HG03108 (cell line): ENCODE measurements around the gene BMP10.
A peak's percentile ranks its signal among the peaks of the same experiment; 100 is the strongest.

ENCODE experiments used
- ATAC-seq: cut with Tn5 transposase; IDR thresholded peaks from one replicate; pipeline ENCODE4 v1.9.1; 2021; ENCODE audit warnings: moderate library complexity; ENCODE audit not compliant: unreplicated experiment

The BMP10 gene, protein sequence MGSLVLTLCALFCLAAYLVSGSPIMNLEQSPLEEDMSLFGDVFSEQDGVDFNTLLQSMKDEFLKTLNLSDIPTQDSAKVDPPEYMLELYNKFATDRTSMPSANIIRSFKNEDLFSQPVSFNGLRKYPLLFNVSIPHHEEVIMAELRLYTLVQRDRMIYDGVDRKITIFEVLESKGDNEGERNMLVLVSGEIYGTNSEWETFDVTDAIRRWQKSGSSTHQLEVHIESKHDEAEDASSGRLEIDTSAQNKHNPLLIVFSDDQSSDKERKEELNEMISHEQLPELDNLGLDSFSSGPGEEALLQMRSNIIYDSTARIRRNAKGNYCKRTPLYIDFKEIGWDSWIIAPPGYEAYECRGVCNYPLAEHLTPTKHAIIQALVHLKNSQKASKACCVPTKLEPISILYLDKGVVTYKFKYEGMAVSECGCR

DNA sequence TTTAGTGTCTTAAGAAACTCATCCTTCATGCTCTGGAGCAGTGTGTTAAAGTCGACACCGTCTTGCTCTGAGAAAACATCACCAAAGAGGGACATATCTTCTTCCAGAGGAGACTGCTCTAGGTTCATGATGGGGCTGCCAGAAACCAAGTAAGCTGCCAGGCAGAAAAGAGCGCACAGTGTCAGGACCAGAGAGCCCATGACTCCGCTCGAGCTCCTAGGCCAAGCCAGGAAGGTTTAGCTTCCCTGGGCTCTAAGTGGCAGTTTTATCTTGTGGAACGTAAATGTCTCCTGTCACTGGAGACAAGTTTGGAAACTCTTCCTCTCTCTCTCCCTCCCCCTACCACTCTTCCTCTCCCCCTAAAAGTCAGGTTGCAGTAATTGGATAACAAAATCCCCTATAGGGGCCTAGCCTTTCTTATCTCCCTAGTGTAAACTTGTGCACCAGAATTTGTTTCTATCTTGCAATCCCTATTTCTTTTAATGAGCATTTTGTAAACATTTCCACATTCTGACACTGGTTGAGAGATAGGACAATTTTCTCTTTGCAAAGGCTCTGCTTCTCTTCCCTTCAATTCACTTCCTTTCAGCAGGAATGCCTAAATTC is at the start of gene BMP10:
Gene BMP10, minus strand, starts transcription at position 239 of the 606 bp plus-strand sequence. Its CDS starts 39 bp downstream, at position 200.
- no peak for ATAC-seq

DNA sequence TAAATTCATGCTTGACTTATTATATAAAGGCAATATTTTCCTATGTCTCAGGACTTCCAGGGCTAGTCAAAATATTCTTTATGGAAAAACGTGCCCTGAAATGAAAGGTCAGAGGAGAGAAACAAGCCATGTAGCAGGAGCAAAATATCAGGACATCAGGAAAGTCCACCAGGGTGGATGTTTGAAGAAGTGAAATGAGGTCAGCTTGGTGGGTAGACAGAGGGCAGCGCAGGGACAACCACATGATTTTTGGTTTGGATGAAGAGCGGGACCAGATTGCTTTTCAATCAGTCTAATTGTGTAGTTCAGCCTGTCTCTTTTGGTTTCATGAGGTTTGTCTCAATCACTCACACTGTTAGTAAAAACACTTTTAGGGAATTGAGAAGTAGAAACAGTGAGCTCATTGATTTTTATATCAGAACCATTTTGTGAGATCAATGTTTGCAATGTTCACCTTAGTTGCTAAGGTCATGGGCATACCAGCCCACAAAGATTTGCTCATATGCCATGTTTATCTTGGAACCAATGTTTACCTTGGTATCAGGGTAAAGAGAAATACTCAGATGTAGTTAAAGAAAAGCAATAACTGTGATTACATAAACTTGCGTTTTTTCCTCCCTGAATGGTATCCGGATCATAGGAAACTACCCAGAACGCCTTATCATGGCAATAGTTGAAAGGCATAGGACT is 49.4 kb upstream of the BMP10 start:
- no peak for ATAC-seq

DNA sequence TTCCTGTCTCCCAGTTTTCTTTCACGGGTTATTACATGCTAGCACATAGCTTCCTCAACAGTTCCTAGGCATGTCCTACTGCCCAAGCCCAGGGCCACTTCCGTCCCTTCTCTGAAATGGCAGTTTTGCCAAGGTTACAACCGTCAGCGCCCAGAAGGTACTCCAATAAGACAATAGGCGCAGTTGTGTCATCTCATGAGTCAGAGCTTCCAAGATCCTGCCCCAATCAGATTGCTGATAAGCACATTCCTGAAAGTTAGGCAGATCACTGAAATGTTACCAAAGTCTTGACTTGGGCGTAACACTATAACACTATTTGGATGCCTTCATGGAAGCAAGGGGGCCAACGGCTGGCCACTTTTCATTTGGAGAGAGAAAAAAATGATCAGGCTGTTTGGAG is 47.3 kb upstream of the BMP10 start:
- no peak for ATAC-seq

DNA sequence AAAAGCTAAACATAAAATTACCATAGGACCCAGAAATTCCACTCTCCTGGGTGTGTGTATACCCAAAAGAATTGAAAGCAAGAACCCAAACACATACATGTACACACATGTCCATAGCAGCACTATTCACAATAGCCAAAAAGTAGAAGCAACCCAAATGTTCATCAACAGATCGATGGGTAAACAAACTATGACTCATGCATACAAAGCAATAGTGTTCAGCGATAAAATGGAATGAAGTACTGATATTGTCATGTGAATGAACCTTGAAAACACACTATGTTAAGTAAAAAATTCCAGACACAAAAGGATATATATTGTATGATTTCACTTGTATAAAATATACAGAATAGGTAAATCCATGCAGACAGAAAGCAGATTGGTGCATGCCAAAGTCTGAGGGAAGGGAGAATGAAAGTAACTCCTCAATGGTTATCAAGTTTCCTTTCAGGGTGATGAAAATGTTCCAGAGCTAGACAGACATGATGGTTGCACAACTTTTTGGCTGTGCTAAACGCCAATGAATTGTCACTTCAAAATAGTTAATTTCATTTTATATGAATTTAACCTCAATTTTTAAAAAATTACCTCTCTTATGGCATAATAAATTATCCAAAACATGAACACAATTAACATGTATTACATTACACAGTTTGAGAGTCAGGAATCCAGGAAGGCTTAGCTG is 46.0 kb upstream of the BMP10 start:
- no peak for ATAC-seq

DNA sequence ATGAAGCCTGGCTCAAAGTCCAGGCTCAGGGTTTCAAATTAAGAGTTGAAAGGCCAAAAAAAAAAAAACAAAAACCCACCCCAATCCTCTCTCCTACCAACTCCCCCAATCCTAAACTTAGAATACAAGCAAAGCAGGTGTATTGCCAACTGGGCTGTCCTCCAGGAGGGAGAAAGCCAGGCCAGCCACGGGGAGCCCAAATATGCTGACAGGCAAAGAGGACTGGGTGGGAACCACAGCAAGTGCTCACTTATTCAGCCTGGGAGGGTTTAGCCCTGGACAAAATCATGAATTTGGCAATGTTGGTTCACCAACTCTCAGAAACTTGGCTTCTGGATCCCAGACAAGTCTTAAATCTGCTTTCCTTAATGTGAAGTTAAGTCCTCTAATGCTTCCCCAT is 45.0 kb upstream of the BMP10 start:
- ATAC-seq = no peak

DNA sequence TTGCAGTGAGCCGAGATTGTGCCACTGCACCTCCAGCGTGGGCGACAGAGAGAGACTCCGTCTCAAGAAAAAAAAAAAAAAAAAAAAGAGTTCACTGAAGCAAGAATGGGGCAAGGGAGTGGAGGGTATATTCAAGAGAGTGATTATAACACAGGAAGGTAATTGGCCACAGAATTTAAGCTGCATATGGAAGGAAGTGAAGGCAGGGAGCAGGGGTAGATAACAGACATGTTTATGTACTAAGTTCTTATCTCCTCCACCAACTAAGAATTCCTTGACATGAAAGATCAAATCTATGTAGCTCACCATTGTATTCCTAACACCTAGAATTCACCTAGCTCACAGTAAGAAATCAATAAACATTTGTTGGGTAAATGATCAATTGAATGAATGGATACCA is 44.2 kb upstream of the BMP10 start:
- no peak for ATAC-seq

DNA sequence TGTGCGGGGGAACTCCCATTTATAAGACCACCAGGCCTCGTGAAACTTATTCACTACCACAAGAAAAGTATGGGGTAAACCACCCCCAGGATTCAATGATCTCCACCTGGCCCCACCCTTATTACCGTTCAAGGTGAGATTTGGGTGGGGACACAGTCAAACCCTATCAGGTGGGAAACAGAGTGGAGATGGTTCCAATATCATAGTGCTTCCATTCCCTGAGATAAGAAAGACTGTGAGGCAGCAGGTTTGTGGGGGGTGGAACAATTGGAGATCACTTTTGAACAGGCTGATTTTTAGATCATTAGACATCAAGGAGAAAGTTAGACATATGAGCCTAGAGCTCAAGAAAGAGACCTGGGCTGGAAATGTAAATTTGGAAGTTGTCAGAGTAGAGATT is 42.2 kb upstream of the BMP10 start:
- ATAC-seq = no peak

DNA sequence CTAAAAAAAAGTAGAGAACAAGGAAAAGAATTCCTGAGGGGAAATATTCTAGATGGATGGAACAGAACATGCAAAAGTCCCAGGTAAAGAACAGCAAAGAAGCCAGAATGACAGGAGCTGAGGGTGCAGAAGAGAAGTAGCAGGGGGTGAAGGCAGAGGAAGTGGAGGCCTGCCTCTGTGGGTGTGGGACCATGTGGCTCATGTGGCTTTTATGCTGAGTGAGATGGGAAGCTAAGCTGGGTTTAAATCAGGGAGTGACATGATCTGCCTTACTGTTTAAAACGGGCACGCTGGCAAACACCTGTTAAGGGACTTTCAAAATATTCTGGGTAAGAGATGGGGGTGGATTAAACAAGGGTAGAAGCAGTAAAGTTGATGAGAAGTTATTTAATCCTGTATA is 41.5 kb upstream of the BMP10 start:
- no peak for ATAC-seq

DNA sequence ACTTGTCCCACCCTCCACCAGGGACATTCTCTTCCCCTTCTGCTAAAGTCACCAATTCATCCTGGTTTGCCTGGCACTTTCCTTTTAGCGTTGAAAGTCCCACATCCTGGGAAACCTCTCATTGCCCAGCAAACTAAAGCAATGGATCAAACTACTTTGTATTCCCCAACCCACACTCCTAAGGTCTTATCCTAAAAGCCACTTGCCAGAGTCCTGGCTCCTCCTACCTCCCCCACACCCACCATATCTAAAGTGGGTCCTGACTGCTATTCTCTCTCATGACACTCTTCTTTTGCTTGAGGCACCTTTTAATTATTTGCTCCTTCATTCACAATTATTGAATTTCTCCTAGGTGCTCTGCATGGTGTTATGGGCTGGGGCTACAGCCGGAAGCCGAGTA is 40.9 kb upstream of the BMP10 start:
- ATAC-seq = no peak

DNA sequence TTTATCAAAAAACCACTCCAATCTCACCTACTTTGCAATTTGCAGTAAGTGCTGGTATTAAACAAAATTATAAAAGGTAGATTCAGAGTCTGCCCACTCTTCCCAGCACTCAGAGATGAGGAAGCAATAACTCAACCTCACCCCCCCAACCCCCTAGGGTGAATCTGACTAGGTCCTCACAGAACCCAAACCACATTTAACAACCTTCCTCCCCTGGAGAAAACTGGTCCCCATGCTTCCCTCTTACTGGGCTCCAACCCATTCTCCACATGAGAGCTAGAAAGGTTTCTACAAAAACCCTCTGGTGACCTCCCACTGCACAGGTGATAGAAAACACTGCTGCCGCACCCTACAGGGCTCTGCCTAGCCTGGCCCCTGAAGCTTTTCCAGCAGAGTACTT is 40.5 kb upstream of the BMP10 start:
- ATAC-seq = no peak

DNA sequence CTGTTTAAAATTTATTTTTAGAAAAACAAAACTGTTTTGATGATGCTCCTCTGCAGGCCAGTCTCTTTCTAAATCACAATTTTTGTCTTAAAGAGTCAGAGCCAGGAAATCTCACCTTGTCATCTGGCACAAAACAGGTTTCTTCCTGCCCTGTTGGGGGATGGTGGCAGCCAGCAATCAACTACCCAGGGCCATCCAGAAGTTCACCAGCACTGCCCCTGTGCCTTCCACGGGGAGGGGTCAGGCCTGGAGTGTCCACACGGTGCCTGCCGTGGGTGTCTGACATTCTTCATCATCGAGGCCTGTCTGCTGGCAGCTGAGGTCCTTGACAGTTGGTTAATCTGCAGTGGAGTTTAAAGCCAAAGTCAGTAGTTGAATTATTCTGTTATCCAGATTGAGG is 40.0 kb upstream of the BMP10 start:
- ATAC-seq = no peak

DNA sequence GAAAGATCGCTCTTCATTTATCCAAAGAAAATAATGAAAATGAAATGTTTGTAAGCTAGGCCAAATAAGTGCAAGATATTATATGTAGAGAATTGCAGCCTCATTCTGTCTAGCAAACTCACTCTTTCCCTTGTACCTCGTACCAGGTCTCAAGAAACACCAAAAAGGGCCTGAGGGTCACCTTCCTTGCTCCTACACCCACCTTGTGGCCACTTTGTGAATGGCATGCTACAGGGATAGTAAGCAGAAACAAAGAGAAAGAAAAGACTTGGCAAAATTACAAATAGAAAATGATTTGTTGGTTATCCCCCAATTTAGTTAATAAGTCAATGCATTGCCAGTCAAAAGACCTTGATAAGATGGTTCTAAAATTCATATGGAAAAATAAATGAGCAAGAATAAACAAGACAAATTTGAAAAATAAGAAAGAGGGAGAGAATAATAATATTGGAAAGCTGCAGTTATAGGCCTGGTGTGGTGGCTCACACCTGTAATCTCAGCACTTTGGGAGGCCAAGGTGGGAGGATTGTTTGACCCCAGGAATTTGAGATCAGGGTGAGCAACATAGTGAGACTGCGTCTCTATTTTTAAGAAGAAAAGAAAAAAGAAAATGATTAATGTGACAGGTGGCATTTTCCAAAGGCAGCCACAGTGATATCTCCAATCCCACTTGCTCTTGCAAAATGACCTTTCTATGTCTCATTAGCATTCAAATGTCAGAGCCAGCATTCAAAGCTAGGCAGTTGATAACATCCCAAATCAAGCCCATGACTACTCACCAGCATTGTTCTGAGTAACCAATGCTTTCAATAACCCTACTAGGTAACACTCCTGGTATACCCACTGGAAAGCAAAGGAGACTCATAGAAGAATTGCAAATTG is 38.8 kb upstream of the BMP10 start:
- peak; percentile 44 for ATAC-seq

DNA sequence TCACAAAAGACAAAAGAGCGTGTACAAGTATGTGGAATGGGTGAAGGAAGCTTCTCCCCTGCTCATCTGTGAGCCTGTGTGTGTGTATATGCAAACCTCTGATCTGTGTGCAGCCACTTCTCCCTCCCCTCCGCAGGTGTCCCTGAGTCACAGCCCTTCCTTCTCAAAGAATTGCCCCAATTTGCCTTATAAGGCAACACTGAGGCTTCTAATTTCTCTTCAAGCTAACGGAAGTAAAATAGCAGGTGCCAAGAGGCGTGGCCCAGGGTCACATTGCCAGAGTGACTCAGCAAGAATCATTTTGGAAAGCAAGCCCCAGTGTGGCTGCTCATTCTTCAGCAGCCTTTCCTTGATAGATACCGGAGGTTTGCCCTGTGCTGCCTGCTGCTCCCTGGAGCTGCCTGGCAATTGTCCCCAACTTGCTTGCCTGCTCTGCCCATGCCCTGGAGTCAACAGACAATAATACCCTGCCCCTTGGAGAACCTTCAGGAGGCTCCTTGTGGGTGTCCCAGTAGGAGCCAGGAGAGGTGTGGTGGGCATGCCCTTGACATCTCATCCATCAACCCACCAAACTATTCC is 37.3 kb upstream of the BMP10 start:
- ATAC-seq = peak; percentile 94

DNA sequence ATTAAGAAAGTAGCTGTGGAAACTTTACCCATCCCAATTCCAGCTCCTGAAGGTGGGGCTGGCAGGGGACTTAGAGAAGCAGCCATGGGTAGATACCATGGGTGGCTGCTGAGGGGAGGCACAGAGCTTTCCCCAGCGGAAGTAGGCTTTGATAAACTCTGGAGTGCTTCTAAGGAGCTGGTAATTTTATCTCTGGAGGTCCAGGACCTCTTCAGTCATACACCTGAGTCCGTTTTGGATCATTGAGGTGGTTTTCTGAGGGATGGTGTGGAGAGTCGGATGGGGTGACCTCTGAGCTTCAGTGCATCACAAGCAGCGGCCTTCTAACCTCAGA is 36.7 kb upstream of the BMP10 start:
- ATAC-seq = peak; percentile 17

DNA sequence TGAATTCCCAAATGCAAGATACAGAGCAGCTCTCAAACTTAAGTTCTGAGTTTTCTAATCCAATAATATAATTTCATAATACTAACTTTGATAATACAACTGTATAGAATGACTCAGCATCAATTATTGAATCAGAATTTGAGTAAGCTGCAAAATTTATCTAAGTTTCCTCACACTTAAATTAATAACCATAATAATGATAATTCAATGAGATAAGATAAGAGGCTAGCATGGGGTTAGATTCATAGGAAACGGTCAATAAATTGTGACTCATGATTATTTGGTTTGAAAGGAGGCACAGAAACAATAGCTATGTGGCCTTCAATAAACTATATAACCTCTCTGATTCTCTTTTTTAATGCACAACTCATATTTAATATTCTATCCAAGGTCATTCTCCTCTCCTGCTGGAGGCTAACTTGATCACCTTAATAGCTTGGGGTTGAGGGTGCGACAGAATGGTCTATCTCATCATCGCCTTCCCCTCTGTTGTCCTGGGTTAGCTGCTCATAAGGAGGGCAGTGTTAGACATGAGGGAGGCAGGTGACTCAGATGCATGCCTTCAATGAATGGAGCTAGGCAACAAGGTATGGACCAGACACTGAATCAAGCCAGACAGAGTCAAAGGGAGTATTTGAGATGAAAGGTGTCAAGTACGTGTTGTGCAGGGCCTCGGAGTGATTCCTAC is 36.2 kb upstream of the BMP10 start:
- ATAC-seq = no peak

DNA sequence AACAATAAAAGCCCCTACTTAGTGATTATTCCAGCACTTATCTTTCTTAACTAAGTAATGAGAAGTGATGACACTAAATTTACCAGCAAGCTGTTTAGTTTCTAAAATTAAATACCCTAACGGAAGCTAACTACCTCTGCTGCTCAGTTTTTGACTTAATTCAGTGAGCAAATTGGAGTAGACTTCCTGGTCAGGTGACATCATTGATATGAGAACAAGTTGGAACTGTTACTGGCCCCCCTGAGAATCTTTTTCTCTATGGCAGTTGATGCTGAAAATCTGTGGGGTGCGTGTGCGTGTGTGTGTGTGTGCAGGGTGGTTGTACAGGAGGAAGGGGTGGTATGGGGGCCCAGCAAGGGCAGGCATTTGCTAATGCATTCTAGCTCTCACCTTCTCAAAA is 35.5 kb upstream of the BMP10 start:
- no peak for ATAC-seq

DNA sequence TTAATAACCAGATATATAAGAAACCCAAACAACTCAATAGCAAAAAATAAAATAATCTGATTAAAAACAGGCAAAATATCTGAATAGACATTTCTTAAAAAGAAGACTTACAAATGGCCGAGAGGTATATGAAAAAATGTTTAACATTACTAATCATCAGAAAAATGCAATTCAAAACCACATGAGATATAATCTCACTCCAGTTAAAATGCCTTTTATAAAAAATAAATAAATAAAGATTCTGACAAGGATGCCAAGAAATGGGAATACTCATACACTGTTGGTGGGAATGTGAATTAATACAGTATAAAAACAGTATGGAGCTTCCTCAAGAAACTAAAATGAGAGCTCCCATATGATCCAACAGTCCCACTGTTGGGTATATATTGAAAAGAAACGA is 33.9 kb upstream of the BMP10 start:
- no peak for ATAC-seq

DNA sequence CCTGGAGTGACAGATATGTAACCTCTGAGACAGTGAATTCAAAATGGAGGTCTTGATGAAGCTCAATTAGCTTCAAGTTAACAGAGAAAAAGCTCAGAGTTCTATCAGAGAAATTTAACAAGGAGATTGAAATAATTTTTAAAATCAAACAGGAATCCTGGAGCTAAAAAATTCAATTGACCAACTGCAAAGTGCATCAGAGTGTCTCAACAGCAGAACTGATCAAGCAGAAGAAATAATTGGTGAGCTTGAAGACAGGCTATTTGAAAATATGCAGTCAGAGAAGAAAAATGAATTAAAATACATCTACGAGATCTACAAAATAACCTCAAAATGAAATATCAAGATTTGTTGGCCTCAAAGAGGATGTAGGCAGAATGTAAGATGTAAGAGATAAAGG is 30.4 kb upstream of the BMP10 start:
- no peak for ATAC-seq

DNA sequence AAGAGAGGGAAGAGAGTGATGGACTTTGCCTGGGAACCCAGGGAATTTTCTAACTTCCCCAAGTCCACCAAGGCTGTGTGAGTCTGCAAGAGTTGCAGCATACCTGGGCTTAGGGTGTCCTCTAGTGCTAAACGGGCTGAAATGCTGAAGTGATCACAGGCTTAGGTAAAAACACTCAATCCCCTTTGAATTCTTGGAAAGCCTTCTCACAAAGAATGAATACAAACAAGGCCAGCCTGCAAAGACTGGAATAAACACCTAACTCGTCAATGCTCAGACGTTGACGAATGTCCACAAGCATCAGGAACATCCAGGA is 30.0 kb upstream of the BMP10 start:
- ATAC-seq = no peak
